MM.1S (cell line): ENCODE measurements around the gene CCBE1.

ENCODE experiments used
- CTCF ChIP-seq: fragments of 300-600 bp; sonication (generic); IDR thresholded peaks from 2 replicates; pipeline ENCODE4 v1.5.1; 2016; ENCODE audit warnings: antibody characterized with exemption, low read length, mixed read lengths
- EZH2phosphoT487 ChIP-seq: fragments of 300-600 bp; sonication (generic); IDR thresholded peaks from 2 replicates; pipeline ENCODE4 v1.6.1; 2018; ENCODE audit warnings: antibody characterized with exemption, low read length

GRCh38 chr18:59477849-59478248 is 219.4 kb downstream of the CCBE1 start:
- no peak for TF ChIP-seq CTCF
- TF ChIP-seq EZH2phosphoT487, result no peak
